ENCODE results near the gene SLC66A2.

DNA sequence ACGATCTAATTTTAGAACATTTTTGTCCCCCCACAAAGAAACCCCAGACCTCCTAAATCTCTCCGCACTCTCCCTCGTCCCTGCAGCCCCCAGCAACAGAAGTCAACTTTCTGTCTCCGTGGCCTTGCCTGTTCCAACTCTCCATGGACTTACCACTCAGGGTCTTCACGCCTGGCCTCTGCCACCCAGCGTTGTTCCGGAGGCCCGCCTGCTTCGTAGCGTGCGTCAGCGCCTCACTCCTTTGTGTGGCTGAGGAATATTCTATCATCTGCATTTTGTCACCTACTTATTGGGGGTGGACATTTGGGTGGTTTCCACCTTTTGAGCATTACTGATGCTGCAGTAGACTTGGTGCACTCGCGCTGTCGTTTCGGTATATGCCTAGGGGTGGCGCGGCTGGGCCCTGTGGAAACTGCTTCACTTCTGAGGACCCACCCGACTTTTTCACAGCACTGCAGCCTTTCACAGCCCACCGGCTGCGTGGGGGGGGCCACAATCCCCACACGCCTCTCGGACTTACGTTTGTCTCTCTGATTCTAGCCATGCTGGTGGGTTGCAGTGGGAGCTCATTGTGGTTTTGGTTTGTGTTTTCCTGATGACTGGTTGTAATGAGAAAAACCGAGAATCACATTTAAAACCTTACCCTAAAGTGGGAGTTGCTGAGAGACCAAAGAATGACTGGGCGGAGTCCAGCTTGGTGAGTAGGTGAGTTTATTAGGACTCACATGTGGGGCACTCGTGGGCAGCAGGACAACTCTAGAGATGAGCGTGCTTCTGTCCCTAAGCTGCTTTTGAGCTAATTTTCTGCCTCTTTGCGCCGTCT lies 11.6 kb upstream of the SLC66A2 start:
- TF ChIP-seq, protein P1, sequence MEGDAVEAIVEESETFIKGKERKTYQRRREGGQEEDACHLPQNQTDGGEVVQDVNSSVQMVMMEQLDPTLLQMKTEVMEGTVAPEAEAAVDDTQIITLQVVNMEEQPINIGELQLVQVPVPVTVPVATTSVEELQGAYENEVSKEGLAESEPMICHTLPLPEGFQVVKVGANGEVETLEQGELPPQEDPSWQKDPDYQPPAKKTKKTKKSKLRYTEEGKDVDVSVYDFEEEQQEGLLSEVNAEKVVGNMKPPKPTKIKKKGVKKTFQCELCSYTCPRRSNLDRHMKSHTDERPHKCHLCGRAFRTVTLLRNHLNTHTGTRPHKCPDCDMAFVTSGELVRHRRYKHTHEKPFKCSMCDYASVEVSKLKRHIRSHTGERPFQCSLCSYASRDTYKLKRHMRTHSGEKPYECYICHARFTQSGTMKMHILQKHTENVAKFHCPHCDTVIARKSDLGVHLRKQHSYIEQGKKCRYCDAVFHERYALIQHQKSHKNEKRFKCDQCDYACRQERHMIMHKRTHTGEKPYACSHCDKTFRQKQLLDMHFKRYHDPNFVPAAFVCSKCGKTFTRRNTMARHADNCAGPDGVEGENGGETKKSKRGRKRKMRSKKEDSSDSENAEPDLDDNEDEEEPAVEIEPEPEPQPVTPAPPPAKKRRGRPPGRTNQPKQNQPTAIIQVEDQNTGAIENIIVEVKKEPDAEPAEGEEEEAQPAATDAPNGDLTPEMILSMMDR (IDR thresholded peaks at IDR 0.05; ENCODE audit: insufficient read depth, low read length) = no peak
- TF ChIP-seq GABPA (IDR thresholded peaks at IDR 0.05; ENCODE audit: low read depth) (no peak), POLR2AphosphoS5 (IDR thresholded peaks at IDR 0.05; ENCODE audit: low read depth) (no peak)
- TF ChIP-seq, protein P2, sequence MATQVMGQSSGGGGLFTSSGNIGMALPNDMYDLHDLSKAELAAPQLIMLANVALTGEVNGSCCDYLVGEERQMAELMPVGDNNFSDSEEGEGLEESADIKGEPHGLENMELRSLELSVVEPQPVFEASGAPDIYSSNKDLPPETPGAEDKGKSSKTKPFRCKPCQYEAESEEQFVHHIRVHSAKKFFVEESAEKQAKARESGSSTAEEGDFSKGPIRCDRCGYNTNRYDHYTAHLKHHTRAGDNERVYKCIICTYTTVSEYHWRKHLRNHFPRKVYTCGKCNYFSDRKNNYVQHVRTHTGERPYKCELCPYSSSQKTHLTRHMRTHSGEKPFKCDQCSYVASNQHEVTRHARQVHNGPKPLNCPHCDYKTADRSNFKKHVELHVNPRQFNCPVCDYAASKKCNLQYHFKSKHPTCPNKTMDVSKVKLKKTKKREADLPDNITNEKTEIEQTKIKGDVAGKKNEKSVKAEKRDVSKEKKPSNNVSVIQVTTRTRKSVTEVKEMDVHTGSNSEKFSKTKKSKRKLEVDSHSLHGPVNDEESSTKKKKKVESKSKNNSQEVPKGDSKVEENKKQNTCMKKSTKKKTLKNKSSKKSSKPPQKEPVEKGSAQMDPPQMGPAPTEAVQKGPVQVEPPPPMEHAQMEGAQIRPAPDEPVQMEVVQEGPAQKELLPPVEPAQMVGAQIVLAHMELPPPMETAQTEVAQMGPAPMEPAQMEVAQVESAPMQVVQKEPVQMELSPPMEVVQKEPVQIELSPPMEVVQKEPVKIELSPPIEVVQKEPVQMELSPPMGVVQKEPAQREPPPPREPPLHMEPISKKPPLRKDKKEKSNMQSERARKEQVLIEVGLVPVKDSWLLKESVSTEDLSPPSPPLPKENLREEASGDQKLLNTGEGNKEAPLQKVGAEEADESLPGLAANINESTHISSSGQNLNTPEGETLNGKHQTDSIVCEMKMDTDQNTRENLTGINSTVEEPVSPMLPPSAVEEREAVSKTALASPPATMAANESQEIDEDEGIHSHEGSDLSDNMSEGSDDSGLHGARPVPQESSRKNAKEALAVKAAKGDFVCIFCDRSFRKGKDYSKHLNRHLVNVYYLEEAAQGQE (IDR thresholded peaks at IDR 0.05; ENCODE audit: insufficient replicate concordance, low read depth) = no peak
